NCI-H510A (cell line): ENCODE measurements around the gene CSGALNACT2.

Experiments used
- DNase-seq: peaks from one replicate; lab custom pipeline; 2025; lab: John Stamatoyannopoulos, UW

The CSGALNACT2 gene

DNA sequence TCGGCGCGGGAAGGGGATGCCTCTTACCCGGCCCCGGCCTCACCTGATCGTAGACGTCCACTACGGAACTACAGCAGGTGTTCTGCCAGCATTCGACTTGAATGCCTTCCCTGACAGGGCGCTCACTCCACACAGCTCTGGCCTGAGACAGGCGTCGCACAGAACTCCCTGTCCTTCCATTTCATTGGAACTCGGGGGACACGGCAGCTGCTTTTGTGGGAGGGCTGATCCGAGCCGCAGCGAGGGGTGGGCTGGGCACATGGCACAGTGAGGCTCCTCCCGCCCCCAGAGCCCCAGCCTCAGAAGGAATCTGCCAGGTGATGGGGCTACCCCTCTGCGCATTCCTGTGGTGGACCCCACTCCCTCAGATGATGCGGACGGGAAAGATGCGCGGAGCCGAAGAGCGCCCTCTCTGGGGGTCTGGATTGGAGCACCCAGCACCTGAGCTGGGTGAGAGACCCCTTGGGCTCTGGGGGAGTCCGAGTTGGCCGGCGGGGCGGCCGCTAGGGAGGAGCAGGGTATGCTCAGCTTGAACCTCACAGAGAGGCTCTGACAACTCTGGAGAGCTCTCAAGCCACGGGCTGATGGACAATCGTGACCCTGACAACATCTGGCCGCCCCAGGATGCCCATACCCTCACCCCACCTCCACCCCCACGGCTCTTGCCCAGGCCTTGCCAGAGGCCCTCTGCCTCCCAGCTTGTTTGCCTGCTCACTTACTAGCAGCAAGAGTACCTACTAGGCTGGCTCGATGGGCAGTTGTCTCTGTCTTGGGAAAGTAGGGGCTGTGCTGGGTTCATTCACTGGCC lies 92.1 kb downstream of the CSGALNACT2 start:
- no peak for DNase-seq

DNA sequence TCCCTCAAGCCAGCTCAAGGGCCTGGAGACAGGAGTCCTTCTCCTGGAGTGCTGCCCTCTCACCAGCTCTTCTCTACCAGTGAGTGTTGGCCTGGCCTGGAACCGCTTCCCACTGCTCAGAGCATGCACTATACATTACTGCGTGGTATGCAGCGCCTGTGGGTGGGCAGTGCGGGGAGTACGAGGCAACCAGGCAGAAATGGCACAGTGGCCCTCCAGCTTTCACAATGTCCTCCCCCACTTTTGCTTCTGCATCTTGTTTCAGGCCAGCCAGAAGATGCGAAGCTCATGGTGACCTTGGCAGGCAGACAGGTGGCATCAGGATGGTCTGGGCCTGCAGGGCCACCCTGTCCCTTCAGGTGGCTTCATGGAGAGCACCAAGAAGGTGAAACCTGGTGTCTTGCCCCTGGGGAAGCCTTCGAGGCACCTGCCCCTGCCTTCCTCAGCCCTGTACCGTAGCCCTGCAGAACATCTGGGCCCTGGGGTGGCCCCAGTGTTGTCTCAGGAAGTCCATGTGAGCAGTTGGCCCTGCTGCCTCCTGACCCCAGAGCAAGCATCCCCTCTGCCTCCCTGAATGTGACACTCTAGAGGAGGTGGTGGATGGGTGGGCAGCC lies 92.8 kb downstream of the CSGALNACT2 start:
- DNase-seq = no peak

DNA sequence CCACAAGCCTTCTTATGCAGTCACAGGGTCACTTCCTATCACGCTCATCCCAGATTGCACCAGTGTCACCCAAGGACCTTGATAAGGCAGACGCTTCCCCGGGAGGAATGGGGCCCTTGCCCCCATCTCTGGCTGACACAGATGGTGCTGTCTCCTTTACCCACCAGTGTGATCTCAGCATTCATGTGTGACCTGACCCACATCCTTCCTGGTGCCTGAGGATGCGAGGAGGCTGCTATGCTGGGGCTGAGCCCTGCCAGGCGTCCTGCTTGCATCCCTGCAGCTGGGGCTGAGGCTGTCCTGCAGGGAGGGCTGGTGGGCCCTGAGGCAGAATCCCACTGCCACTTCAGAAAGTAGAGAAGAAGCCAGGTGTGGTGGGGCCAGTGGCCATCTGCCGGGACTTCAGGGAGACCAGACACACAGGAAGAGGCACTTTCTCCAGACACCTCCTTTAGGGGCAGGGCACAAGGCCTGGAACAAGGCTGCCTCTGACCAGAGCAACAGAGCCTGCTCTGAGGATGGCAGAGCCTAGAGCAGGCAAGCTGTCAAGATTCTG lies 93.4 kb downstream of the CSGALNACT2 start:
- no peak for DNase-seq

DNA sequence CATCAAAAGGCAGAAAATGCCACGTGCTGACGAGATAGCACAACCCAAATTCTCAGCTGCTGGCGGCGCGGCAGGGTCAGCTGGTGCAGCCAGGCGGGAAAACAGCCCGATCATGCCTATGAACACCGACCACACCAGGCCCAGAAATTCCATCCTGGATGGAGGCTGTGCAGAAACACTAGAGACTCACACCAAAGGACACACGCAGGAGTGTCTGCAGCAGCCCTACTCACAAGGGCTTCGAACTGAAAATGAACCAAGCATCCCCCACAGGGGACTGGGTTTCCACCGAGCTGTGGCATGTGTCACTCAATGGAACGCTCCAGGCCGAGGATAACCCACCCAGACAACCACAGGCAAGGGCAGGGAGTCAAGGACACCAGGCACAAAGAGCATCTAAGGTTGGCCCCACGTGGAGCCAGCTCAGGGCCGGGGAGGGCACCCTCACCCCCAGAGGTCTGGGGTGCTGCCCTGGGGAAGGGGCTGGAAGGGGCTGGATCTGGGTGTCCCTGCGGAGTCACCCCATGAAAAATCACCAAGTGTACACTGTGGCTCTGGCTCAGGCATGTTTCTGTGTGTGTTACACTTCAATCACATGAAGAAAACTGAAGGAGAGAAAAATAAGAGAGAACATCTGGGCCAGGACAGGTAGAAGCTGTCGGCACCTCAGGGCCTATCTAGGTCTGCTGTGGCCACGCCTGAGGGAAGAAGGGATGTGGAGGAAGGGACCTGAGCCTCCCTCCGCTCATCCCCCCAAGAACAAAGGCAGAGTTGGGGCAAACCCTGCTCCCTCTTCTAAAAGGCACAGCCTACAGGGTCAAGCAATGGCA lies 95.6 kb downstream of the CSGALNACT2 start:
- no peak for DNase-seq

DNA sequence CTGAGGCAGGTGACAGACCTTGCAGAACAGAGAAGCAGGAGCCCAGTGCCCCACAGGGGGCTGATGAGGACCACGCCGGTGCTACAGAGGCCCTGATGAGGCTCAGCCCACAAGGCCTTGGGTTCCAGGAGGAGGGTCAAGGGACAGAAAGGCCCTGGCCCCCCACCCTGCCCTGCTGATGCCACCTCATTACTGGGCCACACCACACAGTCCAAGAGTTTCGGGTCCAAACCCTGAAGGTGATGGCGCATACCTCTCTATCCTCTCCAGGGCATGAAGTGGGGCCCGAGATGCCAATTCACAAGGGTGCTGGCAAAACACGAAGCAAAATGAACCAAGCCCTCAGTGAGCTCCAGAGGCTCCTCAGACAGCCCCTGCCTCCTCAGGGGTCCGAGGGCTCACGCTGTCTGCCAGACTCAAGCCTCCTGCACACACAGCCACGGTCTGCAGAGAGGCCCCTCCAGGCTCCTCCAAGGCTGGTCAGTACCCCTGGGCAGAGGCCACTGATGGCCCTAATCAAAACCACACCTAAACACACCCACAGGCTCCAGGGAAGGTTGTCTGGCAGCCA lies 96.3 kb downstream of the CSGALNACT2 start:
- no peak for DNase-seq
